GM18951 (cell line): ENCODE measurements around the gene NPAS2.

Experiments used
- POLR2A ChIP-seq: IDR thresholded peaks from 4 replicates; pipeline ENCODE4 v1.6.1; 2011; ENCODE audit warnings: mild to moderate bottlenecking; ENCODE audit not compliant: insufficient read length, insufficient read depth; ENCODE audit errors: extremely low read depth
- in situ Hi-C: fragments of 300-500 bp; cut with MboI; formaldehyde crosslinking; loops from one replicate; pipeline ENCODE4 v1.12.0; 2022; ENCODE audit warnings: low sequenced_read_pairs, mixed read lengths, inconsistent platforms; ENCODE audit not compliant: unreplicated experiment

NPAS2 gene

DNA sequence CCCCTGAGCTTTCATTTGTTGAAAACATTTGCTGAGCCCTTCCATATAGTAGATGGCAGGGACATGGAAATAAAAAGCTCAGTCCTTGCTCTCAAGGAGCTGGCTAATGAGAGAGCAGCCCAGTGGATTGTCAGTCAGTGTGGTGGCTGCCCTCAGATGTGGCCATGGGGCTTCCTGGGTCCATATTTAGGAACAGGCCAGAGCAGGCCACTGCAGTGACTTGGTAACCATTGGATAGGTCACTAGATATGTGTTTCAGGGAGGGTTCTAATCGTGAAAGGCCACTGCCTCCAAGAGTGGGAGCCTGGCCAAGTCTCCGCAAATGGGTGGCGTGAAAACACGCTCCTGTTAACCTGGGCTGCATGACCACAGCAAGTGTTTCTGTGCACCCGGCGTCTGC is 37.4 kb downstream of the NPAS2 start:
- TF ChIP-seq POLR2A: no peak
- in situ Hi-C loops: no loop called here

DNA sequence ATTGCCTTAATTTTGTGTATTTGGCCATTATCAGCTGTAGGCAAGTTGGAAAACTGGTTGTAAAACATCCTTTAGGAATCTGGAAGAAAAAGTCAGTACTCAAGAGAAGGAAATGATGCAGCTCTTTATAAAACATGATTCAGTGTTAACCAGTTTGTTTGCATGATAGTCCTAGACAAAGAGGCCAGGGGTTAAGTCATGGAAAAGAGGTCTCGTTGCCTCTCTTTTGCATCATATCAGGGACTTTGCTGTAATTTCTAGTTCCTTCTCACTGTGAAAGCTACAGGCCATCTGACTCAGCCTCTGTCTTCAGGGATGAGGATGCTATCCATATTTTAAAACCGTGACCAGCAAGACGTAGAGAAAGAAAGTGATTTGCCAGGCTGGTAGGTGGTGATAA is 38.0 kb downstream of the NPAS2 start:
- in situ Hi-C loops: no loop called here
- TF ChIP-seq POLR2A: no peak

DNA sequence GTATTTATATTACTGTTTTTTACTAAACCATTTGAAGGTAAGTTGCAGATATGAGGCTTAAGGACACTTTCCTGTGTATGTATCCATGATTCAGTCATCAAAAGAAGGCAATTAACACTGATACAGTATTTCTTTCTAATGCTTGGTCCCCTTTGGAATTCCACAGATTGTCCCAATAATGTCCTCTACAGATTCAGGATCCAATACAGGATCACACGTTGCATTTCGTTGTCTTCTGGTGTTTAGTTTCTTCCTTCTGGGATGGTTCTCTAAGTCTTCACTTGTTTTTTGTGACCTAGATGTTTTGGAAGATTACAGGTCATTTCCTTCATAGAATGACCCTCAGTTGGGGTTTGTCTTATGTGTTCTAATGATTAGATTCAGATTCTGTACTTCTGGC is 40.0 kb downstream of the NPAS2 start:
- no peak for TF ChIP-seq POLR2A

DNA sequence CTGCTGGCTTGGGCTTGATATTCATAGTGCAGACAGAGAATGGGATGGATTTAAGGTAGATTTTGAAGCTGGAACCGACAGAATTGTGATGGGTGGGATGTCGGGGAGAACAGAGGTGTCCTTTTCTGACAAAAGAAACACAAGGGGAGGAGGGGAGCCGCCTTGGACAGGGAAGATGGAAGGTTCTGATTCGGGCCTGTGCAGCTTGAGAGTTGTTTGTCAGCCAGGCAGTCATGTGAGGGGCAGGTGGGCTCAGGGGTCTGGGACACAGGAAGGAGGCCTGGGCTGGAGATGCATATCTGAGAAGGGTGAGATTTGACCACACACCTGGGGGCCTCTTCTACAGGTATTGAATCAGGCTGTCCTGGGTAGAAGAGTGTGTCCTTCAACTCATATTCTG is 41.4 kb downstream of the NPAS2 start:
- TF ChIP-seq POLR2A: no peak
- in situ Hi-C loops: no loop called here

More for the DNA sequence above, 40.0 kb downstream of the NPAS2 start:
- in situ Hi-C loops: no loop called here

DNA sequence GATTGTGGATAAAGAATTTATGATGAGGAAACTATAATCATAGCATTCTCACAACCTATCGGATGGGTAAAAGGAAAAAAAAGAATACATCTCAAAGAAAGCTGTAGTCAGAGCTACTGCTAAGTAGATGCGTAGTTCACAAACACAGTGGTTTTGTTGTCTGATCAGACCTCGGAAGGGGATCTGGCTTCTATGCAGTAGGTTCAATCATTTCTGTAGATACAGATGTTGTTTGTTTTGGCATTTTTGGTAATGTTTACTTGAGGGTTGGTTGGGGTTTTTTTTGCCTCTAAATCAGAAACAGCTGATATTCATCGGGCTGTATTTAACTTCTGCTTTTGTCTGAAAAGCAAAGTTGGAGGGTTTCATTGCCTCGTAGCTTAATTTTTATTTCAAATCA is 42.1 kb downstream of the NPAS2 start:
- in situ Hi-C loops: no loop called here
- no peak for TF ChIP-seq POLR2A

DNA sequence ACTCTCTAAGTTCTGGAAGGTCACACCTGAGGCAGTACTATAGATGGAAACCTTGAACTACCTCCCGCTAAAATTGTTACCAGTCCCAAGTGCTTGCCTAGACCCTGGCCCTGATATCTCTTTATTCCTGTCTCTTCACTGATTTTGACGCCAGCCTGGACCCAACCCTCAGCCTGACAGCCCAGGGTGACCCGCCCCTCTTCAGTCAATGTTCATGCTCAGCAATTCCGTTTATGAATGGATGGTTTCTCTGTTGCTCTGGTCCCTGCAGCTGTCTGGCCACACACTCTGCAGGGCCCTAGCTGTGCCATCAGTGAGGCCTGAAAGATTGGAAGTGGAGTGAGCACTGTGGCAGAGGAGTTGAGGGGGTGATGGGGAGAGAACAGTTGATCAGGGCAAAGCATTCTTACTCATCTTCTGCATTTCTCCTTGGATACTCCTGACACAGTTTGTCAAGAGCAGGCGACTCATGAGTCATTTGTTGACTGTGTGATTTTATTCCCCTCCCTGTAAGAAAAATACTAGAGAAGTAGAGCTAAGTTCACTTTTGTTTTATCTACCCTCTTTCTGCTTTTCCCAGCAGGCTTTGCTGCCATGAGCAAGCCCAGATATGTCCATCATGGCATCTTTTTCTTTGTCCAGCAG is 46.0 kb downstream of the NPAS2 start:
- in situ Hi-C loops: no loop called here

DNA sequence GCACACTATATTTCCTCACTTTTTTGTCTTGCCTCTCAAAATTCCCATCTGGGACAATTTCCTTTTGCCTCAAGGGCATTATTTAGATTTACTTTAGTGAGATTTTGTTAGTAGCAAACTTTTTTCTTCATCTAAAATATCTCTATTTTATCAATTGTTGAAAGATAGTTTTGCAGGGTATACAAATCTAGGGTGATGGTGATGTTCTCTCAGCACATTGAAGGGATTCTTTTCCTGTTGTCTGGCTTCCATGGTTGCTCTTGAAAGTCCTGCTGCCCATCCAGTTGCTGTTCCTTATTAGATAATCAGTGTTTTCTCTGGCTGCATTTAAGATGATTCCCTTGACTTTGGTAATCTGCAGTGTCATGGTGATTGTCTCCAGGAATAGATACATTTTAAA is 48.1 kb downstream of the NPAS2 start:
- no peak for TF ChIP-seq POLR2A
- in situ Hi-C loops: no loop called here

More for the DNA sequence above, 46.0 kb downstream of the NPAS2 start:
- TF ChIP-seq POLR2A: no peak

DNA sequence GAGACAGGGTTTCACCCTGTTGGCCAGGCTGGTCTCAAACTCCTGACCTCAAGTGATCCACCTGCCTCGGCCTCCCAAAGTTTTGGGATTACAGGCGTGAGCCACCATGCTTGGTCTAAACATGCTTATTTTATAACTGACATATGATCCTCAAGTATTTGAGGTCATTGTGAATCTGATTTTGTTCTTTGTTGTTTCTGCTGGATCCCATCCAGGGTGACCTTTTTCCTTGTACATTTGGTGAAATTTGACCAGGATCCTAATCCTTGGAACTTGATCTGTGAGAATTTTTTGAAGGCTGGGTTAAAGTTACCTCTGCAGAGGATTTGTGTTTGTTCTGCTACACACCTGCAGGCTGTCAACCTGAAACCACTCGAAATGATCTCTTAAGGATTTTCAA is 49.2 kb downstream of the NPAS2 start:
- in situ Hi-C loops: no loop called here
- TF ChIP-seq POLR2A: no peak

DNA sequence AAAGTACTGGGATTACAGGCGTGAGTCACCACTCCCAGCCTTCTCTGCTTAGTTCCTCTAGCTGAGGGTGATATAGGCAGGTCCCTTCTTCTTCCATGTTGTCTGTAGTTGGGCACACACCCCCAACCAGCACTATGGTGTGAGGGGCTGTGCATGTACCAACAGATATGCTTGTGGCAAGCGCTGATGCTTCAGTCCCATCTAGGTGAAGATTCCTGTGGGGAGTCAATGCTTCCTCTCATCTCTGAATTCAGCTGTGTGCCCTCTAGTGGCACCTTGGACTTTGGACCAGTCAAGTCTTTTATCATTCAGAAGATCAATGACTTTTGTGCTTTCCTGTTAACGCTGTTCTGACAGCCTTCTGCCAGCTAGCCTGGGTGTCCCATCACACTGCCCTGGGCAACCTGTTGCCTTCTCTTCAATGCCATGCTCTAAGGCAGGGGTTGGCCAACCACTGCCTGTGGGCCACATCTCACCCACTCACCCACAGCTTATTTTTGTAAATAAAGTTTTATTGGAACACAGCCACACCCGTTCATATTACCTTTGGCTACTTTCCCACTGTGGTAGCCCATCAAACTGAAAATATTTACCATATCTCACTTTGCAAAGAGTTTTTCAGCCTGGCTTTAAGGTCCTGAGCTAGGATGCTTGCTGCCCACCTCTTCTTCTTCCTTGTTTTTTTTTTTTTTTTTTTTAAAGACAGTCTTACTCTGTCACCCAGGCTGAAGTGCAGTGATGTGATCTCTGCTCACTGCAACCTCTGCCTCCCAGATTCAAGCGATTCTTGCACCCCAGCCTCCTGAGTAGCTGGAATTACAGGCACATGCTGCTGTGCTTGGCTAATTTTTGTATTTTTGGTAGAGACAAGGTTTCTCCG is 51.0 kb downstream of the NPAS2 start:
- no peak for TF ChIP-seq POLR2A
- in situ Hi-C loops: no loop called here

DNA sequence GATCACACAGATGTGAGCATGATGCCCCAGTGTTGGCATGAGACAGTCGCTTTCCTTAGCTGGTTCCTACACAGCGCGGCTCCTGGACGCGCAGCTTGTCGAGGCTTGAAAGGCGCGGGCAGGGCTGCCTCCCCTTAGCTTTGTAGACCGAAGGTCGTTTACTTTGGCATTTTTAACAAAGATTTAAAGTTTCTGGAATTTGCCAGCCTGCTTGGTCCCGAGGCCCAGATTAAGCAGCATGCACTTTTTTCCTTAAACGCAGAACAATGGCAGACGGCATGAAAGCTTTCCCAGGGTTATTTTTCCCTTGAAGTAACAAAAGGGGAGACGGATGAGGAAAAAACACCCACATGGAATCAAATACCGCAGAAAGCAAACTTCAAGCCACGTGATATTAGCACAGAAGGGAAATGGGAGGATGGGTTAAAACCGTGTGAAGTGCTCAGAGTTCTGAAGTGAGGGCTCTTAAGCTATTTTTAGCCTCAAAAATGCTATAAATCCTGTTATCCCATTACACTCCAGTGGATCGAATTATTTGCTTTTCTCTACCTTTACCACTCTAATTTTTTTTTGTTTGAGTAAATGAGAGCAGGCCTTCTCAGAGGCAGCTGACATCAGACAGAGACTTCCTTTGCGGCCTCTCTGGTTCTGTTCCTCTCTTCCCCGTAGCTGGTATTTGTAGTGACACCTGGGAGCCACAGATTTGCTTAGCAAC is 55.7 kb downstream of the NPAS2 start:
- no peak for TF ChIP-seq POLR2A
- in situ Hi-C loops: no loop called here

DNA sequence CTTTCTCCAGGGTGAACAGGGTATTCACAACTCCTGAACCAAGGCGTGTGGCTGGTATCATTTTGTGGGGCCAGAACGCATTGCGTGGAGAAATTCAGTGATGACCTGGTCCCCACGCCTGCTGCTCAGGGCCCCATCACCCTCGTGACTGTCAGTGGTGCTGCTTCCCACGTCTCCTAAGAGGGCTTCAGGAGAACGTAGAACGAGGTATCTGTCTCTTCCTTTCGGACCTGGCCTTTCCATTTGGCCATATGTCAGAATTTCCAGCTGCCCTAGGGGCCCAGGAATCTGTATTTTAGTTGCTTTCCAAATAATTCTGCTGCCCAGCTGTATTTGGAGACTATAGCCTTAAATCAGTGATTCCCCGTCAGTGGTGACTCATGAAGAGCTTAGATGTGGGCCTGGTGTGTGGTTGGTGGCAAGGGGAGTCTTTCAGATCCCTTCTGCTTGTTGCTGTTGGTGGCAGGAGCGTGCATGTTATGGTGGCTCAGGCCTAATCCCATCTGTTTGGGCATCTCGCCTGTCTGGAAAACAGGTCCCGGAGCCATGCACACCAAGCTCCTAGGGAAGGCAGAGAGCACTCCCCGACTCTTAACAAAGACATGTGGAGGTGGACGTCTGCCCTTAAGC is 56.4 kb downstream of the NPAS2 start:
- in situ Hi-C loops: no loop called here
- TF ChIP-seq POLR2A: no peak

DNA sequence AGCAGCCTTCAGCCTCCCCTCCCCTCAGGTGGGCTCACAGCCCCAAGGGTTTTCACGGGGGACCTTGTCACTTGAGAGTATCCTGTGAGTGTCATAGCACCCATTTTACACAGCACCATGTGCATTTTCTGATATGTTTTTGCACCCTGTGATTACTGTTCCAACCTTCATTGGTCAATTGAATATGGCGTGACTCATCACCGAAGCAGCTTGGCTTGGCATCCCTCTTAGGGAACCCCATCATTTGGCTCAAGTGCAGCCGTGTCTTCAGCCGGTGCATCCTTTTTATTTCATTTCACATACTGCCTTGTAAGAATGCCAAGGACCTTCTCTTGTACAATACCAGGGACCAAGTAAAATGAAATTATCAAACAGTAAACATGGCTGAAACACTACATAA is 57.6 kb downstream of the NPAS2 start:
- in situ Hi-C loops: no loop called here
- TF ChIP-seq POLR2A: no peak
